Measurements from ENCODE around the gene BTNL9. TPM values are rescaled to one million over a fixed set of nuclear protein-coding genes. Genes with fewer than 3 reads are reported as not detected.

BTNL9 gene
- total RNA-seq = 10 to 100 TPM in 1 of 6 experiments, 1 to 10 TPM in 5; 5.3 to 11.6 (median 7.8) TPM
- long read RNA-seq = 0 reads

- WGBS (ENCODE audit: insufficient coverage, low coverage, low lambda C conversion rate, missing lambda C conversion rate) = 46% methylated on average over 13 of the region's 17 CpGs
Observed at GRCh38 chr5:181039931-181040630, at the start of gene BTNL9. TSS of gene BTNL9 (plus strand) at chr5:181040266. CDS start at chr5:181045490, 5,224 bp downstream.

DNA sequence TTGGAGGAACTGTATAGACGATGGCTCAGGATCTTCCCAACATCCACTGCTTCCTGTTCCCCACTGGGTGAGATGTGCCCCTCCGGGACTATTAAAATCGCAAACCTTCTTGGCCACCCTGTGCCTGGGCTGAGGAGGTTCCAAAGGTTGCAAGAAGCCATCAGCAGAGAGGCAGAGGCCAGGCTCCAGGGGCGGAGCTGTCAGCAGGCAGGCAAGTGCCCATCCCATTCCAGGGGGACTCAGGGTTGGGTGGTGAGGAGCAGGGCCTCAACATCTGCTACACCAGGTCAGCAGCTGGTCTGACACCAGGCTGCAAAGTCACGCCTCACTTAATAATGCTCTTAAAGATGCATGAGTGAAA is 49.2 kb upstream of the BTNL9 start:
- no peaks in the 10 kb centered on the region for H3K4me1 ChIP-seq
- H3K4me3 ChIP-seq = no peak overlapping the region
- intact Hi-C loops (cut with DNase I) = no loop called here
- no peaks in the 10 kb centered on the region for H3K36me3 ChIP-seq
- TF ChIP-seq CTCF (IDR thresholded peaks at IDR 0.05) (no peak), POLR2A (IDR thresholded peaks at IDR 0.05) (no peak)
- ATAC-seq = no peak
- no peaks in the 10 kb centered on the region for H3K9me3 ChIP-seq
- DNase-seq = no peak
- no peaks in the 10 kb centered on the region for H3K27me3 ChIP-seq
- no CpG with 5 or more reads among the region's 5 CpGs for WGBS (ENCODE audit: insufficient coverage, low coverage, low lambda C conversion rate, missing lambda C conversion rate)
- no peak overlapping the region for H3K27ac ChIP-seq

More at GRCh38 chr5:181039931-181040630, at the start of gene BTNL9:
- H3K9me3 ChIP-seq = no peaks in the 10 kb centered on the region
- peak within 1 kb of the TSS; percentile 15 to 40 (median 21) for H3K27ac ChIP-seq
- TF ChIP-seq CTCF (IDR thresholded peaks at IDR 0.05) (no peak), POLR2A (IDR thresholded peaks at IDR 0.05) (peak; percentile 25)
- no peaks in the 10 kb centered on the region for H3K27me3 ChIP-seq
- no peaks in the 10 kb centered on the region for H3K4me1 ChIP-seq
- no peaks in the 10 kb centered on the region for H3K36me3 ChIP-seq
- intact Hi-C loops (cut with DNase I) = no loop called here
- H3K4me3 ChIP-seq = peak within 1 kb of the TSS in 1 of 3 donors; percentile 7
- ATAC-seq (peak; percentile 25 to 49 (median 44)), DNase-seq (peak in 1 of 3 donors; percentile 22)

DNA sequence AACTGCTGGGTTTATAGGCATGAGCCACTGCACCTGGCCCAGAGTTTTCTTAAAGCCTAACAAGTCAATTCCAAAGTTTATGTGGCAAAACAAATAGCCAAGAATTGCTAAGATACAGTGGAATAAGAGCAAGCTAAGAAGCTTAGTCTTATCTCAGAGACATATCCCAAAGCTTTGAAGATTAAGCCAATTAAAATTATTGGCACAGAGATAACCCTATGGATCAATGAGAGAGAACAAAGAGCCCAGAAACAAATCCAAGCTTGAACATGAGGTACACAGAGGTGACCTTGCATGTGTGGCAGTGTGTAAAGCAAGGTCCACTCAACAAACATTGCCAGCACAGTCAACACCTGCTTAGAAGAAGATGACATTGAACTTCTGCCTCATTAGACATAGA is 38.1 kb upstream of the BTNL9 start:
- Histone ChIP-seq H3K4me1 (no peaks in the 10 kb centered on the region), H3K4me3 (no peak overlapping the region), H3K27ac (no peak overlapping the region), H3K9me3 (no peaks in the 10 kb centered on the region), H3K36me3 (no peaks in the 10 kb centered on the region), H3K27me3 (peaks cover 0 to 4% of the 10 kb centered on the region in 2 donors)
- DNase-seq (no peak), ATAC-seq (no peak)
- intact Hi-C loops (cut with DNase I) = no loop called here
- TF ChIP-seq POLR2A (IDR thresholded peaks at IDR 0.05) (no peak), CTCF (IDR thresholded peaks at IDR 0.05) (no peak)

GRCh38 chr5:181005791-181006190 is 34.3 kb upstream of the BTNL9 start:
- no peak overlapping the region for H3K27ac ChIP-seq
- WGBS (ENCODE audit: insufficient coverage, low coverage, low lambda C conversion rate, missing lambda C conversion rate) = 68% methylated on average over 3 of the region's 9 CpGs
- H3K27me3 ChIP-seq = no peaks in the 10 kb centered on the region
- TF ChIP-seq CTCF (IDR thresholded peaks at IDR 0.05) = no peak
- no peak for TF ChIP-seq POLR2A (IDR thresholded peaks at IDR 0.05)
- H3K4me3 ChIP-seq = no peak overlapping the region
- H3K4me1 ChIP-seq = no peaks in the 10 kb centered on the region
- ATAC-seq = peak in 1 of 4 donors; percentile 25
- no peak for DNase-seq
- no peaks in the 10 kb centered on the region for H3K9me3 ChIP-seq
- intact Hi-C loops (cut with DNase I) = no loop called here
- no peaks in the 10 kb centered on the region for H3K36me3 ChIP-seq
